ENCODE results near the gene MKNK2. TPM values are rescaled to one million over a fixed set of nuclear protein-coding genes. Genes with fewer than 3 reads are reported as not detected.

MKNK2 gene
- total RNA-seq, 1 experiment from 2014 or later, result 271 TPM

GRCh38 chr19:2018752-2019151, 32.3 kb downstream of the MKNK2 start:
- ATAC-seq, result no peak
- no peak for DNase-seq (ENCODE audit: low read depth, low spot score)
- Histone ChIP-seq H4K20me1 (ENCODE audit: insufficient read depth) (no peaks in the 10 kb centered on the region), H3K79me2 (ENCODE audit: insufficient read depth, low read length) (peaks cover 14% of the 10 kb centered on the region), H3K9ac (ENCODE audit: low read length) (no peak overlapping the region), H3K9me2 (ENCODE audit: insufficient read depth) (no peaks in the 10 kb centered on the region), H3K4me1 (ENCODE audit: control insufficient read depth in 1 of 2, insufficient read depth in 2 of 2, low read length in 2 of 2) (peaks cover 13 to 27% of the 10 kb centered on the region in 2 experiments; a peak in 3 of 4 replicates), H3K36me3 (ENCODE audit: control insufficient read depth in 1 of 2, insufficient read depth in 2 of 2, low read length in 2 of 2) (no peaks in the 10 kb centered on the region), H3K27ac (ENCODE audit: low read depth, low read length) (no peak overlapping the region), H3K4me3 (replicated peaks in 1 of 2; ENCODE audit: low read depth in 1 of 2, low read length in 2 of 2) (no peak overlapping the region), H3K9me3 (ENCODE audit: control insufficient read depth in 1 of 2, insufficient read depth in 1 of 2, low read depth in 1 of 2, low read length in 2 of 2) (no peaks in the 10 kb centered on the region), H3K27me3 (ENCODE audit: insufficient read depth, low read length) (no peaks in the 10 kb centered on the region), H2AFZ (ENCODE audit: low read depth, low read length, poor library complexity, severe bottlenecking) (no peak overlapping the region), H3K4me2 (ENCODE audit: low read length) (no peak overlapping the region)
- TF ChIP-seq SRF (IDR thresholded peaks at IDR 0.05; ENCODE audit: low read depth) (no peak), ELF1 (IDR thresholded peaks at IDR 0.05; ENCODE audit: borderline replicate concordance, low read depth) (no peak), SIN3A (IDR thresholded peaks at IDR 0.05; ENCODE audit: low read depth) (no peak), TCF7L2 (IDR thresholded peaks at IDR 0.05; ENCODE audit: borderline replicate concordance, extremely low read depth, insufficient read depth, insufficient read length) (no peak), EZH2phosphoT487 (IDR thresholded peaks at IDR 0.05; ENCODE audit: borderline replicate concordance) (no peak), ZFX (IDR thresholded peaks at IDR 0.05) (no peak), CEBPB (IDR thresholded peaks at IDR 0.05; ENCODE audit: low read depth) (no peak), RAD21 (IDR thresholded peaks at IDR 0.05; ENCODE audit: low read depth) (no peak), JUND (IDR thresholded peaks at IDR 0.05) (no peak), FOSL1 (IDR thresholded peaks at IDR 0.05; ENCODE audit: low read depth) (no peak), POLR2AphosphoS5 (IDR thresholded peaks at IDR 0.05; ENCODE audit: low read depth, low read length) (no peak), EGR1 (IDR thresholded peaks at IDR 0.05; ENCODE audit: low read depth) (no peak), ZBTB33 (IDR thresholded peaks at IDR 0.05; ENCODE audit: extremely low read depth, insufficient replicate concordance, low read length) (no peak)
- TF ChIP-seq, protein P1, sequence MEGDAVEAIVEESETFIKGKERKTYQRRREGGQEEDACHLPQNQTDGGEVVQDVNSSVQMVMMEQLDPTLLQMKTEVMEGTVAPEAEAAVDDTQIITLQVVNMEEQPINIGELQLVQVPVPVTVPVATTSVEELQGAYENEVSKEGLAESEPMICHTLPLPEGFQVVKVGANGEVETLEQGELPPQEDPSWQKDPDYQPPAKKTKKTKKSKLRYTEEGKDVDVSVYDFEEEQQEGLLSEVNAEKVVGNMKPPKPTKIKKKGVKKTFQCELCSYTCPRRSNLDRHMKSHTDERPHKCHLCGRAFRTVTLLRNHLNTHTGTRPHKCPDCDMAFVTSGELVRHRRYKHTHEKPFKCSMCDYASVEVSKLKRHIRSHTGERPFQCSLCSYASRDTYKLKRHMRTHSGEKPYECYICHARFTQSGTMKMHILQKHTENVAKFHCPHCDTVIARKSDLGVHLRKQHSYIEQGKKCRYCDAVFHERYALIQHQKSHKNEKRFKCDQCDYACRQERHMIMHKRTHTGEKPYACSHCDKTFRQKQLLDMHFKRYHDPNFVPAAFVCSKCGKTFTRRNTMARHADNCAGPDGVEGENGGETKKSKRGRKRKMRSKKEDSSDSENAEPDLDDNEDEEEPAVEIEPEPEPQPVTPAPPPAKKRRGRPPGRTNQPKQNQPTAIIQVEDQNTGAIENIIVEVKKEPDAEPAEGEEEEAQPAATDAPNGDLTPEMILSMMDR (IDR thresholded peaks at IDR 0.05 in 2 of 3, conservative IDR thresholded peaks at IDR 0.05 in 1 of 3; ENCODE audit: borderline replicate concordance in 1 of 3, insufficient read depth in 1 of 3, low read depth in 2 of 3, low read length in 2 of 3), result no peak
- TF ChIP-seq, protein P2, sequence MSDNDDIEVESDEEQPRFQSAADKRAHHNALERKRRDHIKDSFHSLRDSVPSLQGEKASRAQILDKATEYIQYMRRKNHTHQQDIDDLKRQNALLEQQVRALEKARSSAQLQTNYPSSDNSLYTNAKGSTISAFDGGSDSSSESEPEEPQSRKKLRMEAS (IDR thresholded peaks at IDR 0.05), result no peak
- TF ChIP-seq, protein P3, sequence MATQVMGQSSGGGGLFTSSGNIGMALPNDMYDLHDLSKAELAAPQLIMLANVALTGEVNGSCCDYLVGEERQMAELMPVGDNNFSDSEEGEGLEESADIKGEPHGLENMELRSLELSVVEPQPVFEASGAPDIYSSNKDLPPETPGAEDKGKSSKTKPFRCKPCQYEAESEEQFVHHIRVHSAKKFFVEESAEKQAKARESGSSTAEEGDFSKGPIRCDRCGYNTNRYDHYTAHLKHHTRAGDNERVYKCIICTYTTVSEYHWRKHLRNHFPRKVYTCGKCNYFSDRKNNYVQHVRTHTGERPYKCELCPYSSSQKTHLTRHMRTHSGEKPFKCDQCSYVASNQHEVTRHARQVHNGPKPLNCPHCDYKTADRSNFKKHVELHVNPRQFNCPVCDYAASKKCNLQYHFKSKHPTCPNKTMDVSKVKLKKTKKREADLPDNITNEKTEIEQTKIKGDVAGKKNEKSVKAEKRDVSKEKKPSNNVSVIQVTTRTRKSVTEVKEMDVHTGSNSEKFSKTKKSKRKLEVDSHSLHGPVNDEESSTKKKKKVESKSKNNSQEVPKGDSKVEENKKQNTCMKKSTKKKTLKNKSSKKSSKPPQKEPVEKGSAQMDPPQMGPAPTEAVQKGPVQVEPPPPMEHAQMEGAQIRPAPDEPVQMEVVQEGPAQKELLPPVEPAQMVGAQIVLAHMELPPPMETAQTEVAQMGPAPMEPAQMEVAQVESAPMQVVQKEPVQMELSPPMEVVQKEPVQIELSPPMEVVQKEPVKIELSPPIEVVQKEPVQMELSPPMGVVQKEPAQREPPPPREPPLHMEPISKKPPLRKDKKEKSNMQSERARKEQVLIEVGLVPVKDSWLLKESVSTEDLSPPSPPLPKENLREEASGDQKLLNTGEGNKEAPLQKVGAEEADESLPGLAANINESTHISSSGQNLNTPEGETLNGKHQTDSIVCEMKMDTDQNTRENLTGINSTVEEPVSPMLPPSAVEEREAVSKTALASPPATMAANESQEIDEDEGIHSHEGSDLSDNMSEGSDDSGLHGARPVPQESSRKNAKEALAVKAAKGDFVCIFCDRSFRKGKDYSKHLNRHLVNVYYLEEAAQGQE (IDR thresholded peaks at IDR 0.05; ENCODE audit: low read depth), result no peak
- TF ChIP-seq, protein P4, sequence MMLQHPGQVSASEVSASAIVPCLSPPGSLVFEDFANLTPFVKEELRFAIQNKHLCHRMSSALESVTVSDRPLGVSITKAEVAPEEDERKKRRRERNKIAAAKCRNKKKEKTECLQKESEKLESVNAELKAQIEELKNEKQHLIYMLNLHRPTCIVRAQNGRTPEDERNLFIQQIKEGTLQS (IDR thresholded peaks at IDR 0.05), result no peak
- ChIA-PET CTCF (interaction anchor here (0.7 to 2.2 kb wide), 3 partner anchors 14 to 51 kb away, joined by 4 to 7 read pairs (median 6); no protein-coding TSS in a partner anchor), POLR2A (interaction anchor here (1.1 kb wide), 1 partner anchor 41 kb away, joined by 4 read pairs; no protein-coding TSS in a partner anchor), RAD21 (ENCODE audit: low non-redundant PET in 1 of 2, low total read pairs in 2 of 2, uncharacterized antibody in 2 of 2, unreplicated experiment in 2 of 2) (interaction anchor here in 1 of 2 experiments (0.6 kb wide), 1 partner anchor 129 kb away, joined by 4 read pairs; no protein-coding TSS in a partner anchor)
- intact Hi-C loops (cut with micrococcal nuclease), result loop anchor here (1.0 to 5.0 kb wide), 3 partner anchors 51 to 134 kb away; partner anchors contain the start of genes AP3D1, IZUMO4 and MOB3A
- no TSS peak for BruUV-seq (replicated peaks)
